KMS-11 (cell line): ENCODE measurements around the gene UBASH3B.
"Not testable (repeated sequence)": the region's sequence is repeated elsewhere in the genome, so short reads cannot be mapped to it uniquely, and the experiment has no call there.

Experiments used
- H2AFZ ChIP-seq: fragments of 200-600 bp; sonication (generic); 2 replicates; pipeline ENCODE4 v1.6.1; 2016; ENCODE audit warnings: antibody characterized with exemption, mixed run types, low read depth
- H3K27ac ChIP-seq: fragments of 200-600 bp; sonication (generic); 2 replicates; pipeline ENCODE4 v1.6.1; 2016; ENCODE audit warnings: mild to moderate bottlenecking, mixed run types
- H3K27me3 ChIP-seq: fragments of 200-600 bp; sonication (generic); 2 replicates; pipeline ENCODE4 v1.6.1; 2017; ENCODE audit warnings: mild to moderate bottlenecking, low read depth, mixed run types, moderate library complexity; ENCODE audit not compliant: insufficient read depth
- H3K36me3 ChIP-seq: fragments of 200-600 bp; sonication (generic); 2 replicates; pipeline ENCODE4 v1.6.1; 2017; ENCODE audit warnings: mild to moderate bottlenecking, mixed run types; ENCODE audit not compliant: insufficient read depth
- H3K4me1 ChIP-seq: fragments of 200-600 bp; sonication (generic); 2 replicates; pipeline ENCODE4 v1.6.1; 2016; ENCODE audit warnings: mild to moderate bottlenecking, low read depth, mixed run types; ENCODE audit not compliant: poor library complexity, severe bottlenecking
- H3K4me2 ChIP-seq: fragments of 200-600 bp; sonication (generic); 2 replicates; pipeline ENCODE4 v1.7.0; 2016; ENCODE audit warnings: mild to moderate bottlenecking, mixed run types
- H3K4me3 ChIP-seq: fragments of 200-600 bp; sonication (generic); IDR thresholded peaks from 2 replicates; pipeline ENCODE4 v1.6.1; 2017; ENCODE audit warnings: low read depth, low read length, mixed read lengths; ENCODE audit not compliant: insufficient read depth
- H3K79me2 ChIP-seq: fragments of 200-600 bp; sonication (generic); 2 replicates; pipeline ENCODE4 v1.6.1; 2016; ENCODE audit warnings: low read depth, mixed run types; ENCODE audit not compliant: insufficient read depth
- H3K9ac ChIP-seq: fragments of 200-600 bp; sonication (generic); 2 replicates; pipeline ENCODE4 v1.6.1; 2016; ENCODE audit warnings: mild to moderate bottlenecking, mixed run types
- H4K20me1 ChIP-seq: fragments of 200-600 bp; sonication (generic); 2 replicates; pipeline ENCODE4 v1.6.1; 2016; ENCODE audit warnings: mild to moderate bottlenecking, mixed run types; ENCODE audit not compliant: insufficient read depth
- CTCF ChIP-seq: fragments of 200-600 bp; sonication (generic); conservative IDR thresholded peaks from 2 replicates; pipeline ENCODE4 v1.6.1; 2017; ENCODE audit warnings: low read depth, mild to moderate bottlenecking, antibody characterized with exemption, low read length, moderate library complexity, mixed read lengths

UBASH3B gene

GRCh38 chr11:122853971-122854446 is 198.5 kb downstream of the UBASH3B start:
- peak; percentile 74 for TF ChIP-seq CTCF
- Histone ChIP-seq H3K4me2 (no peak overlapping the region), H3K4me3 (no peak overlapping the region)

GRCh38 chr11:122861631-122862030 is 206.1 kb downstream of the UBASH3B start:
- Histone ChIP-seq H3K9ac (no peak overlapping the region), H3K36me3 (no peaks in the 10 kb centered on the region), H3K27me3 (no peaks in the 10 kb centered on the region), H4K20me1 (no peaks in the 10 kb centered on the region), H3K4me1 (no peaks in the 10 kb centered on the region), H3K4me2 (no peak overlapping the region), H3K4me3 (no peak overlapping the region), H2AFZ (no peak overlapping the region), H3K27ac (no peak overlapping the region), H3K79me2 (no peaks in the 10 kb centered on the region)
- TF ChIP-seq CTCF = no peak

More at GRCh38 chr11:122853971-122854446, 198.5 kb downstream of the UBASH3B start:
- Histone ChIP-seq H4K20me1 (no peaks in the 10 kb centered on the region), H3K27ac (no peak overlapping the region), H3K79me2 (no peaks in the 10 kb centered on the region), H3K27me3 (no peaks in the 10 kb centered on the region), H2AFZ (no peak overlapping the region), H3K36me3 (no peaks in the 10 kb centered on the region), H3K4me1 (no peaks in the 10 kb centered on the region), H3K9ac (no peak overlapping the region)

GRCh38 chr11:122862091-122862490 is 206.6 kb downstream of the UBASH3B start:
- no peaks in the 10 kb centered on the region for H3K36me3 ChIP-seq
- no peak for TF ChIP-seq CTCF
- no peaks in the 10 kb centered on the region for H3K4me1 ChIP-seq
- no peaks in the 10 kb centered on the region for H3K79me2 ChIP-seq
- H3K27ac ChIP-seq = no peak overlapping the region
- no peaks in the 10 kb centered on the region for H4K20me1 ChIP-seq
- no peak overlapping the region for H3K4me3 ChIP-seq
- no peak overlapping the region for H3K4me2 ChIP-seq
- H2AFZ ChIP-seq = no peak overlapping the region
- no peaks in the 10 kb centered on the region for H3K27me3 ChIP-seq
- H3K9ac ChIP-seq = no peak overlapping the region

GRCh38 chr11:122863154-122863553 is 207.6 kb downstream of the UBASH3B start:
- not testable (repeated sequence) for H3K36me3 ChIP-seq, H3K27ac ChIP-seq, H2AFZ ChIP-seq, H3K4me2 ChIP-seq, H3K9ac ChIP-seq, H3K4me1 ChIP-seq, H3K79me2 ChIP-seq, H4K20me1 ChIP-seq, H3K27me3 ChIP-seq, H3K4me3 ChIP-seq

GRCh38 chr11:122863704-122864326 is 208.3 kb downstream of the UBASH3B start:
- no peaks in the 10 kb centered on the region for H3K79me2 ChIP-seq
- peak; percentile 71 for TF ChIP-seq CTCF
- H3K9ac ChIP-seq = no peak overlapping the region
- no peak overlapping the region for H3K4me2 ChIP-seq
- H3K36me3 ChIP-seq = no peaks in the 10 kb centered on the region
- no peaks in the 10 kb centered on the region for H4K20me1 ChIP-seq
- H2AFZ ChIP-seq = no peak overlapping the region
- H3K4me1 ChIP-seq = no peaks in the 10 kb centered on the region
- no peaks in the 10 kb centered on the region for H3K27me3 ChIP-seq
- H3K4me3 ChIP-seq = no peak overlapping the region
- no peak overlapping the region for H3K27ac ChIP-seq
